Testis (tissue), 2 donors: ENCODE data around the gene HPSE2.

Experiments used
- CTCF ChIP-seq, 3 experiments: fragments of 450-650 bp in 2 of 3; fragments of 200-600 bp in 1 of 3; sonication (generic) in 1 of 3; IDR thresholded peaks; one replicate each; pipeline ENCODE4 v1.5.1; 2016 to 2019; ENCODE audit warnings: antibody characterized with exemption in 3 of 3, mild to moderate bottlenecking in 2 of 3, moderate library complexity in 1 of 3
- POLR2A ChIP-seq: fragments of 450-650 bp; IDR thresholded peaks from one replicate; pipeline ENCODE4 v1.6.1; 2017; ENCODE audit warnings: antibody characterized with exemption, mild to moderate bottlenecking, moderate library complexity

- no peak for TF ChIP-seq POLR2A
- no peak for TF ChIP-seq CTCF (IDR thresholded peaks at IDR 0.05)
Observed at GRCh38 chr10:98407744-98408241, 827.9 kb downstream of the HPSE2 start.
